Body of pancreas (tissue), 4 donors: ENCODE data around the gene MT1A. TPM values are rescaled to one million over a fixed set of nuclear protein-coding genes. Genes with fewer than 3 reads are reported as not detected.

Source experiments
- ATAC-seq: fragments of 150-250 bp; one replicate; pipeline ENCODE4 v1.9.1; 2016
- DNase-seq, 4 donors: peaks; one replicate each; pipeline ENCODE4 v3.0.0-alpha.2; 2019
- H3K27ac ChIP-seq, 4 donors: fragments of 200-600 bp; sonication (generic); 1 replicate in 3 of 4; 2 replicates in 1 of 4; pipeline versions ENCODE4 v1.5.1 to v1.6.1; 2016 to 2019; ENCODE audit warnings: mild to moderate bottlenecking in 1 of 4, mixed read lengths in 1 of 4, moderate library complexity in 1 of 4
- H3K27me3 ChIP-seq, 2 donors: fragments of 200-600 bp; sonication (generic); one replicate each; pipeline ENCODE4 v1.6.0; 2016; ENCODE audit warnings: mild to moderate bottlenecking in 1 of 2
- H3K36me3 ChIP-seq, 2 donors: fragments of 200-600 bp; sonication (generic); replicated peaks in 1 of 2; 2 replicates each; pipeline ENCODE4 v1.5.1; 2016; ENCODE audit warnings: low read depth in 2 of 2; ENCODE audit not compliant: insufficient read depth in 1 of 2
- H3K4me1 ChIP-seq: fragments of 200-600 bp; sonication (generic); one replicate; pipeline ENCODE4 v1.6.0; 2016
- H3K4me3 ChIP-seq, 2 donors: fragments of 200-600 bp; sonication (generic); 1 replicate in 1 of 2; 2 replicates in 1 of 2; pipeline ENCODE4 v1.5.1; 2016 to 2019
- H3K9me3 ChIP-seq, 3 donors: fragments of 200-600 bp; sonication (generic); 1 replicate in 2 of 3; 2 replicates in 1 of 3; pipeline ENCODE4 v1.5.1; 2016
- CTCF ChIP-seq, 7 experiments: fragments of 450-650 bp in 4 of 7; fragments of 200-600 bp in 3 of 7; sonication (generic) in 3 of 7; IDR thresholded peaks; one replicate each; pipeline ENCODE4 v1.5.1; 2016 to 2019; ENCODE audit warnings: antibody characterized with exemption in 7 of 7
- POLR2A ChIP-seq, 3 donors: fragments of 450-650 bp; IDR thresholded peaks; one replicate each; pipeline ENCODE4 v1.6.1; 2016; ENCODE audit warnings: antibody characterized with exemption in 3 of 3, mild to moderate bottlenecking in 2 of 3
- WGBS, 2 donors: methylation state at CpG; one replicate each; pipeline ENCODE4 v1.1.5; 2017; 5-methylcytosine and 5-hydroxymethylcytosine counted together
- intact Hi-C: fragments of 100-400 bp; cut with DNase I; formaldehyde crosslinking; loops from one replicate; pipeline ENCODE4 v1.15.1; 2023
- total RNA-seq, 2 donors: library from RNA; depleted of rRNA; stranded (reverse); fragments of >200 nt; gene quantifications; one replicate each; pipeline ENCODE4 v1.1.0, GENCODE V29; 2016

MT1A gene
- total RNA-seq, 2 donors from 2014 or later, result 268 TPM; not detected in 1

- WGBS, 2 donors, result 63 to 74% methylated on average over 3 of the region's 3 CpGs
- Histone ChIP-seq H3K27me3 (no peaks in the 10 kb centered on the region), H3K27ac (peak overlapping the region in 1 of 4 donors; percentile 41), H3K9me3 (no peaks in the 10 kb centered on the region), H3K36me3 (no peaks in the 10 kb centered on the region), H3K4me3 (no peak overlapping the region), H3K4me1 (peaks cover 56% of the 10 kb centered on the region)
- intact Hi-C loops, result no loop called here
- TF ChIP-seq CTCF (IDR thresholded peaks at IDR 0.05) (no peak), POLR2A (IDR thresholded peaks at IDR 0.05) (no peak)
- ATAC-seq, result no peak
- DNase-seq, result peak in 1 of 4 donors; percentile 4
Measured at GRCh38 chr16:56679078-56679730, 40.7 kb downstream of the MT1A start.

- intact Hi-C loops, result no loop called here
- H3K36me3 ChIP-seq, result no peaks in the 10 kb centered on the region
- H3K4me3 ChIP-seq, result no peak overlapping the region
- H3K27ac ChIP-seq, result peak overlapping the region in 1 of 4 donors; percentile 41
- ATAC-seq, result no peak
- H3K27me3 ChIP-seq, result no peaks in the 10 kb centered on the region
- H3K9me3 ChIP-seq, result no peaks in the 10 kb centered on the region
- WGBS, 2 donors, result 77 to 85% methylated on average over 5 to 6 of the region's 6 CpGs
- TF ChIP-seq POLR2A (IDR thresholded peaks at IDR 0.05), result no peak
- no peak for TF ChIP-seq CTCF (IDR thresholded peaks at IDR 0.05)
- peak in 2 of 4 donors; percentile 5 to 8 for DNase-seq
- H3K4me1 ChIP-seq, result peaks cover 61% of the 10 kb centered on the region
Measured at GRCh38 chr16:56679818-56680217, 41.4 kb downstream of the MT1A start.

GRCh38 chr16:56681939-56682702 lies 43.7 kb downstream of the MT1A start, which contains the start of gene MT1X:
Gene MT1X (plus strand): TSS chr16:56682470. CDS start chr16:56682541, 71 bp downstream.
- intact Hi-C loops, result no loop called here
- WGBS, 2 donors, result 0 to 1% methylated on average over 16 to 49 of the region's 49 CpGs
- TF ChIP-seq POLR2A (IDR thresholded peaks at IDR 0.05), result peak; percentile 99 to 100 (median 100)
- TF ChIP-seq CTCF (IDR thresholded peaks at IDR 0.05), result peak in 1 of 7 experiments; percentile 6

GRCh38 chr16:56682703-56683397 lies 44.4 kb downstream of the MT1A start:
- TF ChIP-seq POLR2A (IDR thresholded peaks at IDR 0.05) (no peak), CTCF (IDR thresholded peaks at IDR 0.05) (no peak)
- no peaks in the 10 kb centered on the region for H3K9me3 ChIP-seq
- H3K27ac ChIP-seq, result peak overlapping the region; percentile 65 to 93 (median 88)
- no peak for ATAC-seq
- no peaks in the 10 kb centered on the region for H3K36me3 ChIP-seq
- 3 to 7% methylated on average over 8 of the region's 8 CpGs for WGBS, 2 donors
- intact Hi-C loops, result no loop called here
- peaks cover 65% of the 10 kb centered on the region for H3K4me1 ChIP-seq
- peak in 2 of 4 donors; percentile 35 to 41 for DNase-seq
- peak overlapping the region; percentile 60 to 64 for H3K4me3 ChIP-seq
- H3K27me3 ChIP-seq, result no peaks in the 10 kb centered on the region

More at GRCh38 chr16:56681939-56682702, 43.7 kb downstream of the MT1A start, which contains the start of gene MT1X:
- no peaks in the 10 kb centered on the region for H3K27me3 ChIP-seq
- DNase-seq (peak; percentile 96 to 98 (median 98)), ATAC-seq (peak; percentile 93)
- H3K36me3 ChIP-seq, result no peaks in the 10 kb centered on the region
- peaks cover 72% of the 10 kb centered on the region for H3K4me1 ChIP-seq
- H3K27ac ChIP-seq, result peak within 1 kb of the TSS; percentile 81 to 93 (median 88)
- H3K9me3 ChIP-seq, result no peaks in the 10 kb centered on the region
- peak within 1 kb of the TSS; percentile 60 to 64 for H3K4me3 ChIP-seq
